Measurements from ENCODE around the gene STAC2.

Gene STAC2

DNA sequence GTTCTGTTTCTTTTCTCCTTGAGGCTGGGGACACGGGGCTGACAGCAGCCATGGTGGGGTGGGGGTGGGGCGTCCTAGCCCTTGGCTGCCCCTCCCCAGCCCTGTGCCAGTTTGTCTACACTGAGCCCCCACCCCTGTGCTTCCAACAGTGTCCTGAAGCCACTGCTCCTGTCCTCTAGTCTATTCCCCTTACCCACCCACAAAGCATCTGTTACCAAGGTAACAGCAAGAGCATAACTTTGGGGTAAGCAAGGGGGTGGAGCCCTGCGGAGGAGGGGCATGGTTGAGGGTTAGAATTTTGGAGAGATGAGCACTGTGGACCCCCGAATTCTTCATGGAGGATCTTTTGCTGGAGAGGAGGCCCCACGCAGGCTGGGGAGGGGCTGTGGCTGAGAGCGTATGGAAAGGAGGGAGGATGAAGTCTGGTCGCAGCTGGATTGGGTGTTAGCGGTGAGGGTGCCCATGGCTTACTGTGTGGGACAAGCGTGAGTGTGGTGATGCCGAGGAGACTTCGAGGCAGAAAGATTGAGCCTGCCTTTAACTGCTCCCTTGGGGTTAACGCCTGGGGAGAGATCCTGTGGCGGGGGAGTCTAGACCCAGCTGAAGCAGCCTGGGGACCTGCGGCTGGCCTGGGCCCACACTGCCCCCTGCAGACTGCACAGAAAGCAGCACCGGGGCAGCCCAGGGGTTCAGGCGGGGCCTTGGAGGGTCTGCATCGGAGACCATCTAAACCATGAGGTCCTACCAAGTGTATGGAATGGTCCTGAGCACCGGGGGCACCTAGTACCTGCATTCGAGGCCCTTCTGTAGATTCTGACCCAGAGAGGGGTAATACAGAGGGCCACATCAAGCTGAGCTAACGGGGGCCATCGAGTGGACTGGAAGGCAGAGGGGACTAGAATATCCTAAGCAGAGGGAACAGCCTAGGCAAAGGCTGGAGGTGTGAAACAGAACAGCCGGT is 6.1 kb upstream of the STAC2 start:
- DNase-seq = peak; percentile 37

DNA sequence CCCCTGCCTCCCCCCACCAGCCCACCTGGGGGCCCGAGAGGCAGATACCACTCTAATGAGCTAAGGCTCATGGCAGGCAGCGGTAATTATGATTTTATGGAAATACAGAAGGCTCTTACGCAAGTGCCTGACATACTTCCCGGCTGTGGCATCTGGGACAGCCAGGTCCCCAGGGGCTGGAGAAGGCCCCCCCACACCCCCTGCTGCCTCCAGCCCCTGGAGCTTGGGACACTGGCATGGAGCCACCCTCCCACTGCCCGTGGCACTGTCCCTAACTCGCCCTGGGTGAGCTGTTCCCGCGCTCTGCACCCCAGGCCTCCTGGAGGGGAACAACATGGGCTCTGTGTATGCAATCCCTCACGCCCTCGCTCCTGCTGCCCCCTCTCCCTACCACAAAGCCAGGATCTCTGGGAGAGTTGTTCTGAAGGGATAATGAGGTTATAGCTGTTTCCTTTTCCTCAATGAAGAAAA is 5.4 kb upstream of the STAC2 start:
- no peak for DNase-seq

- no peak for DNase-seq
These were observed 4.6 kb upstream of the STAC2 start for GRCh38 chr17:39230361-39230760.

DNA sequence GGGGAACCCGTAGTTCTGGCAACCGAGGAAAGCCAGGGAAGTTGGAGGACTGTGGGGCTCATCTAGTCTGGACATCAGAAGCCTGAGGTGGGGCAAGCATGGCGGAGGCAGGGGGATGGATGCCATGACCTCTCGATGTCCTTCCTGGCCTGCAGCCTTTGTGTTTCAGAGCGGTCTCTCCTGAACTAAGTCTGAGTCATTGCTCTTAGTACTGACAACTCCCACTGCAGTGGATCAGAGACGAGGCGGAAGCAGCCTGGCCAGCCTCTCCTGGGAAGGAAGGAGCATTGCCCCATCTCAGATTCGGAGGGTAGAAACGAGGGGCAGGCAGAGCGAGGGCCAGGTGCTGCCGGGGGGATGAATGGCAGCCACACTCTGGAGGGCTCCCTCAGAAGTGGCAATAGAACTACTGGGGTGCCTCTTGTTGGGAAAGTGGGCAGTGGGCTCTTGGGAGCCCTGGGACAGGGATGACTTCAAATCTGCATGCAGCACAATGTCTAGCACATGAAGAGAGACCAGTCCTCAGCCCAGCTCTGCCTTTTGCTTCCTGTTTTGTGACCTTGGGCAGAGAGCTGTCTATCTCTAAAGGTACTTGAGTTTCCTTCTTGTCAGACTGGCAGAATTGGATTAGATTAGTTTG is 3.6 kb upstream of the STAC2 start:
- no peak for DNase-seq

GRCh38 chr17:39227364-39227919 is 1.7 kb upstream of the STAC2 start:
- no peak for DNase-seq

DNA sequence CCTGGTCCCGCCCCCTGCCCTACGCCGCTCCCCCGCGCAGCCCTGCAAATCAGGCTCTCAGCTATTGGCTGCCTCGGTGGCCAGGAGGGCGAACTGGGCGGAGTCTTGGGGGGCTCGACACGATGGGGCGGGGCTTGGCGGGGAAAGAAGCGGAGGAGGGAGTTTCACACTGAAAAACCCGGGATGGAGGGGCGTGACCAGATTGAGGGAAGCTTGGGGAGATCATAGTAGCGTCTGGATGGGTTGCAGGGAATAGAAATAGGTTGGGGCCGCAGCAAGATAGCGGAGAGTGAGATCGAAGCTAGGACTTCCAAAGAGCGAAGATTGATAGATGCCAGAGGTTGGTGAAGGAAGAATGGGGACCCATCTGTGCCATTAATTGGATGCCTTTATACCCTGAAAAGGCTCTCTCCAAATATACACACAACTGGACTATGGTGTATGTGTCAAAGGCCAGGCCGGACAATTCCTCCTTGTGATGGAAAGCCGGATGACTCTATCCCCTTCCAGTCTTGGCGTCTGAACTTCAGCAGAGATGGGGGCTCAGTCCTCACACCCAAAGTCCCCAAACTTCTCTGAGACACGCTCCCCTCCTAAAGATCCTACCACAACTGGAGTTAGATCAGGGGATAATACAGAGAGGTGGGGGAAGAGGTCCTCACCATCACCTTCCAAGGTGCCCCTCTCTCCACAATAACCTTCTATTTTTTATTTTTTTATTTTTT is 376 bp upstream of the STAC2 start:
- DNase-seq = no peak

GRCh38 chr17:39224778-39225307 is 902 bp downstream of the STAC2 start:
- no peak for DNase-seq

DNA sequence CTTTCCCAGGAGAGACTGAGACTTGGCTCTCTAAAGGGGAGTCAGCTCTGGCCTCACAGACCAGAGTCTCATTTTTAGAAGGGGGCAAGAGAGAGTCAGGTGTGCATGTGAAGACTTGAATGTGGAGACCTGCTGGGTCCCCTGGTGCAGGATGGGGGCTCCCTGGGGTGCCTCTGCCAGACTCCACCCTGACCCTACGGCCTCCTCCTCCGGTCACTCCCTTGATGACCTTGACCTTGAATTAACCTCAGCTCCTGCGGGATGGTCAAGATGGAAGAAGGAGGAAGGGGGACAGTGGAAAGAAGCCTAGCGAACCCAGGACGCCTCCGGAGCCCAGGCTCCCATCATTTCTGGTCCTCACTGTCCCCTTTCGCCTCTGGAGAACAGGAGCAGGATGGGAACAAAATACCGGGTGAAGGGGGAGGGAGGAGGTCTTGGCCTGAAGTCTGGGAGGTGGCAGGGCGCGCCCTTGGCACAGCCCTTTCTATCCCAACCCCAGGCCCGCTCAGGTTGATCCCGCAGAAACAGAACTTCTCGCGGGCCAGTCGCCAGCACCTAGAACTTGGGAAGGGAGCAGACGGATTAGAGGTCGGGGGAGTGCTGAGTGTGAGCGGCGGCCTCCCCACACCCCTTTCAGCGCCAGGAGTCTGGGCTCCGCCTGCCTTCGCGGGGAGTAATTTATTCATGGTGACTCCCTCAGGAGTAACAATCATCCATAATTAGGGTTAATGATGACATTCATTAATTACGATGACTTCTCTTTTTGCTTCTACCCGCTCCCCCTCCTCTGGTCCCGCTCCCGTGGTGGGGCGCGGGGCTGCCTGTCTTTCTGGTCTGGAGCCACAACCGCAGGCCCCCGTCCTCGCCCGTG is 1.6 kb downstream of the STAC2 start:
- no peak for DNase-seq

DNA sequence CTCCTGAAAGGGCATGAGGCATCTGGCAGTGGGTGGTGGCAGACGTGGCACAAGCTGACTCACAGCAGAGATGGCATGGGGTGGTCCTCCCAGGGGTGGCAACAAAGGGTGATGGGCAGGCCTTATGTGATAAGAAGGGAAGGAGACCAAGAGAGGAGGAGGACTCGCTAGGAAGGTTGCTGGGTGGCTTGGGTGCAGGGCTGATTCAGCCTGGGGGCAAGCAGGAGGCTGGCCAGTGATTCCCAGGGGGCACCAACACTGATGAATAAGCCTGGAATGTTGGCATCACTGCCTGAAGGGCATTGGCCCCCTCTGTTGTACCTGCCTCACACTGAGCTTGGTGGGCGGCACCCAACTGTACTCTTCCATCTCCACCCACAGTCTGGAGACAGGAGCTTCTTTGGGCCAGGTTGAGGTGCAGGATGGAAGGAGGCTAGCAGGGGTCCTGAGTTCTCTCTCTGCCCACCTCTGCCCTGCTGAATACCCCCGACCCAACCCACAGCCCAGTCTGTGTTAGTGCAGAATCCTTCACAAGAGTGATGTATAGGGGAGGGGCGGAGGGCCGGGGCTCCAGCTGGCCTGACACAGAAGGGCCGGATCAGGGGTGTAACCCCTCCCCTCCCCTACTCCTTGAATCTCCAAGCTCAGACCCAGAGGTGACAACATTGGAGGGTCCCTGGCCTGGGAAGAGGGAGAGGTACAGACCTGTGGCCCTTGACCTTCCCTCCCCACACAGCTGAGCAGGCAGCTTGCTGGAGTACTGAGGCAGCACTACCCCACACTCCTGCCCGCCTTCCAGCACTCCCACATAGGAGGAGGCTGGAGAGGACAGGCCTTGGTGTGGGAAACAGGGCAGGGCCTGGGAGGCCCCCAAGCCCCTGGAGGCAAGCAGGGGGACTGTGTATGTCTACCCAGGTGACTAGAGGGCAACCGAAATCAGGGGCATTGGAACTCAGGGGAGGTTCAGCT is 2.6 kb downstream of the STAC2 start:
- no peak for DNase-seq

GRCh38 chr17:39222151-39222550 is 3.6 kb downstream of the STAC2 start:
- no peak for DNase-seq

GRCh38 chr17:39221572-39221971 is 4.2 kb downstream of the STAC2 start:
- DNase-seq = no peak

GRCh38 chr17:39219647-39220154 is 6.0 kb downstream of the STAC2 start:
- no peak for DNase-seq

DNA sequence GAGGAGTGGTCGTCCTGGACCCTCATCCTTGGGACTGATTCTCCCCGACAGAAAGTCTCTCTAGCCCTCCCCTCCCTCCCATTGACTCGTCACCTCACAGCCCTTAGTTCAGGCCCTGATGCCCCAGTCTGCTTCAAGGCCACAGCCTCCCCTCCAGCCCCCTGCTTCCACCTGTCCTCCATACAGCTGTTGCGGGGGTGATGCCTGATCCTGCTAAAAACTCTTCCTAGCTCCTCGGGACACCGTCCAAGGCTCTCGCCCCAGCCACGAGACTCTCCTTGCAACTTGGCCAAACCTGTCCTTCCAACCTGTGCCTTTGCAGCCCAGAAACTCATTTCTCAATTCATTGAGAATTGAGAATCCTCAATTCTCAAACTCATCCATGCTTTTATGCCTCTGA is 6.8 kb downstream of the STAC2 start:
- no peak for DNase-seq

DNA sequence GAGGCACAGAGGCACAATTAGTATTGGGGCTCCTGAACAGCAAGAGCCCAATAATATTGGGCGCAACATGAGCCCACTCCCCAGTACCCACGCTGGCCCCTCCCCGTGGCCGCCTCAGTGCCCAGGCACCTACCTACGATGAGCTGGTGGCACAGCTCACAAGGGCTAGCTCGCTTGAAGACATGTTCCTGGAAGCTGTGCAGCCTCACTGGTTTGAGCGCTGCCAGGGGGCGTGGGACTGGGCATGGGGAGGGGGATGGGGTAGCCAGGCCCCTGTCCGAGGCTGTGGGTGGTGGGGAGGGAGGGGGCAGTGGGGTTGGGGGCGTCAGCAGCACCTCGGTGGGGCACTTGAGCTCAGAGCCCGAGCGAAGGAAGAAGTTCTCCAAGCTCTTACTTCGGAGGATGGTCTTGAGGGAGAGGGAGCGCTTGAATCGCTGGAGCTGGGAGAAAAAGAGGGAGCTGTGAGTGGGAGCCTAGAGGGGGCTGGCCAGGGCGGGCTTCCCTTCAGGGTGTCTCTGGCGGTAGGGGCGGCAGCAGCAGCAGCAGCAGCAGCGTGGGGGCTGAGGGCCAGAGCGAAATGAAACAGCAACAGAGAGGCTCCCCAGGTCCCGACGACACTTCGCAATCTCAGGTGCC is 7.9 kb downstream of the STAC2 start:
- DNase-seq = no peak

- no peak for DNase-seq
These were observed 11.9 kb downstream of the STAC2 start for GRCh38 chr17:39213852-39214251.

DNA sequence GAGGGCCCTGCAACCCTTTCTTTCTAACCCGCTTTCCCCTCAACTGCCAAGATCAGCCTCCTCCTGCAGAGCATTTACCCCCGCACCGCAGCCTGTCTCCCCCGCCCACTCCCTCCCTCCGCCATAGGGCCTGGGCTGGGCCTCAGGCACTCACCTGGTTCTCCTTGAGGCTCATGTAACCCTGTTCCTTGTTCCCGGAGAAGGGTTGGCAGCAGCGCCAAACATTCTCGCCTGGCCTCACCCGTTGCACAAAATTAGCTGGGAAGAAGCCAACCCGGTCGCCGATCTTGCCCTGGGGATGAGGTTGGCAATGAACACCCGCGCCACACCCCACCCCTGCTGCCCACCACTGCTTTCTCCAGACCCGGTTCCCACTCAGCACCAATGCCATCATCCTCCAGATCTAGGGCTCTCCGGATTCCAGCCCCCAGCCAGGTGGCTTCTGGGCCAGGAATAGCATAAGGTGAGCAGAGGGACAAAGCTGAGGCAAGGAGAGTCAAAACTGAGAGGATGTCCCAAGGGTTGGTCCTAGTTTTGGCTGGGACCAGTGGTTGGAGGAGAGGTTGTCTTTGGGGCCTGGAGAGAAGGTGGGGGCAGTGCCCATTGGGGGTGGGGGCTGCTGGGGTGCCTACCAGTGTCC is 12.8 kb downstream of the STAC2 start:
- no peak for DNase-seq

DNA sequence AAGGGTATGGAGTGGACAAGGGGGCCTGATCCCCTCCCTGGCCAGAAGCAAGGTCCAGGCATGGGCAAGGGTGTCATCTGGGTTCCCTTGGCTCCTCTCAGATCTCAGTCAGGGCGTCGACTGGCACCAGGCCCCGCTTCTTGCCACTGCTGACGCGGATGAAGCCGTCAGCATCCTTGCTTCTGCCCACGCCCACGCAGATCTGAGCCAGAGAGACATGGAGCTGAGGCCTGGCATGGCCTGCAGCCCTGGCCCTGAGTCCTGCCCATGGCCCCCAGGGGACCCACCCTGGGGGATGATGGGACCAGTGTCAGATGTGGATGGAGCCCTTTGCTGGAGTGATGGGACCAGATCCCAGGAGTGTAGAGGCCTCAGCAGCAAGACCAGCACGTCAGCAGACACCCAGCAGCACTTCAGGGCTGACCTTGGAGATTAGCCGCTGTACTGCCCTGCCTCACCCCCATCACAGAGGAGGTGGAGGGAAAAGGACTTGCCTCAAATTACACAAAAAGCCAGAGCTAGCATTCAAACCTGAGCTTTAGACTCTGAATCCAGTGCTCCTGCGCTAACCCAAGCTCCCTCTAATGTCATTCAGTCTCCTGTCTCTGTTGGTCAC is 13.4 kb downstream of the STAC2 start:
- no peak for DNase-seq

DNA sequence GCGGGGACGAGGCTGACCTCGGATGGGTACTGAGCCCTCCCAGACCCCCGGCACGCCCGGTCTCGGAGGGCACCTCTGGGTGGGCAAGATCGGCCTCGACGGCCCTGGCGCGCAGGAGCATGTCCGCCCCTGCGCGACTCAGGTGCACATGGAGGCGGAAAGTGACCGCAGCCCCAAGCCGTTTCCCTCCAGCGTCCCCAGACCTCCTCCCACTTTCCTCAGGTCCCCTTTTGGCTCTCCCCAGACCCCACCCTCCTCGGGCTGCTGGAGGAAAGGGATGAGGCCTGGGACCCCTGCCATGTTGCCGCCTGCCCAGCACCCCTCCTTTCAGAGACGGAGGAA is 15.7 kb downstream of the STAC2 start:
- DNase-seq = no peak

All from activated CD4-positive, alpha-beta T cell treated with anti-CD3 and anti-CD28 coated beads for 1 hour (primary cell).